B cell (primary cell): ENCODE measurements around the gene TRNT1. TPM values are rescaled to one million over a fixed set of nuclear protein-coding genes. Genes with fewer than 3 reads are reported as not detected.

Source experiments
- ATAC-seq: fragments of 200-7000 bp; cut with Tn5 transposase; one replicate; pipeline ENCODE4 v1.10.0; 2021; ENCODE audit warnings: low read depth, mild to moderate bottlenecking, moderate number of reproducible peaks, moderate library complexity
- CTCF ChIA-PET: fragments of 350-600 bp; sonication (Branson Sonifier 250); formaldehyde crosslinking; loops from one replicate; lab custom pipeline; 2021; ENCODE audit warnings: antibody characterized with exemption, inconsistent platforms; lab: Charles Lee
- POLR2A ChIA-PET: fragments of 350-600 bp; sonication (Branson Sonifier 250); formaldehyde crosslinking; loops from one replicate; lab custom pipeline; 2021; ENCODE audit warnings: antibody characterized with exemption; lab: Charles Lee
- DNase-seq: peaks from one replicate; pipeline ENCODE4 v3.0.0; 2013
- H2AFZ ChIP-seq: 2 replicates; pipeline ENCODE4 v1.6.1; 2012; ENCODE audit warnings: mild to moderate bottlenecking, low read depth, low read length; ENCODE audit not compliant: insufficient read depth, poor library complexity, severe bottlenecking
- H3K27ac ChIP-seq, 2 donors: 1 replicate in 1 of 2; 2 replicates in 1 of 2; pipeline ENCODE4 v1.5.1; 2012 to 2013; ENCODE audit warnings: low read length in 2 of 2, mild to moderate bottlenecking in 2 of 2, moderate library complexity in 1 of 2
- H3K27me3 ChIP-seq, 4 experiments: fragments of 200-600 bp in 1 of 4; sonication (generic) in 1 of 4; replicated peaks in 1 of 4; 1 replicate in 2 of 4; 2 replicates in 2 of 4; pipeline versions ENCODE4 v1.6.1 to v1.7.0; 2013 to 2016; ENCODE audit warnings: low read length in 3 of 4, mild to moderate bottlenecking in 2 of 4, mixed read lengths in 1 of 4, moderate library complexity in 1 of 4; ENCODE audit not compliant: insufficient read depth in 4 of 4, control insufficient read depth in 3 of 4; ENCODE audit errors: control extremely low read depth in 1 of 4
- H3K36me3 ChIP-seq, 2 experiments: replicated peaks in 1 of 2; 1 replicate in 1 of 2; 2 replicates in 1 of 2; pipeline versions ENCODE4 v1.6.1 to v1.7.1; 2013; ENCODE audit warnings: low read length in 1 of 2; ENCODE audit not compliant: insufficient read depth in 2 of 2, control insufficient read depth in 1 of 2; ENCODE audit errors: control extremely low read depth in 1 of 2, extremely low read depth in 1 of 2
- H3K4me1 ChIP-seq, 2 donors: fragments of 200-600 bp in 1 of 2; sonication (generic) in 1 of 2; 1 replicate in 1 of 2; 2 replicates in 1 of 2; pipeline versions ENCODE4 v1.5.1 to v1.6.1; 2013 to 2017; ENCODE audit warnings: low read length in 2 of 2; ENCODE audit not compliant: control insufficient read depth in 2 of 2, insufficient read depth in 2 of 2
- H3K4me2 ChIP-seq: replicated peaks from 2 replicates; pipeline ENCODE3; 2012; ENCODE audit warnings: mild to moderate bottlenecking, low read depth, low read length; ENCODE audit not compliant: poor library complexity, severe bottlenecking
- H3K4me3 ChIP-seq, 5 experiments: fragments of 200-600 bp in 1 of 5; sonication (generic) in 1 of 5; 1 replicate in 3 of 5; 2 replicates in 2 of 5; pipeline versions ENCODE4 v1.5.1 to v1.7.0; 2011 to 2016; ENCODE audit warnings: low read length in 4 of 5, mild to moderate bottlenecking in 4 of 5, low read depth in 2 of 5, control low read depth in 1 of 5, moderate library complexity in 1 of 5; ENCODE audit not compliant: insufficient read depth in 1 of 5; ENCODE audit errors: control extremely low read depth in 1 of 5, extremely low read depth in 1 of 5
- H3K79me2 ChIP-seq: fragments of 200-600 bp; sonication (generic); one replicate; pipeline ENCODE4 v1.6.0; 2016; ENCODE audit warnings: low read length; ENCODE audit not compliant: control insufficient read depth, insufficient read depth
- H3K9ac ChIP-seq: fragments of 200-600 bp; sonication (generic); 2 replicates; pipeline ENCODE4 v1.6.1; 2017; ENCODE audit warnings: mild to moderate bottlenecking, low read length, moderate library complexity
- H3K9me3 ChIP-seq, 3 donors: one replicate each; pipeline versions ENCODE4 v1.6.1 to v1.7.1; 2013; ENCODE audit warnings: low read length in 2 of 3; ENCODE audit not compliant: control insufficient read depth in 2 of 3, insufficient read depth in 1 of 3; ENCODE audit errors: control extremely low read depth in 1 of 3
- H4K20me1 ChIP-seq: 2 replicates; pipeline ENCODE4 v1.6.0; 2012; ENCODE audit warnings: mild to moderate bottlenecking, low read length; ENCODE audit not compliant: insufficient read depth, control insufficient read depth, poor library complexity, severe bottlenecking
- H3K27ac Mint-ChIP-seq: one replicate; pipeline ENCODE4 v1.8.0; 2021; ENCODE audit warnings: mixed read lengths
- H3K27me3 Mint-ChIP-seq: one replicate; pipeline ENCODE4 v1.8.0; 2021; ENCODE audit warnings: mixed read lengths
- H3K4me1 Mint-ChIP-seq: one replicate; pipeline ENCODE4 v1.8.0; 2021; ENCODE audit warnings: mixed read lengths
- H3K4me3 Mint-ChIP-seq: one replicate; pipeline ENCODE4 v1.8.0; 2021; ENCODE audit warnings: mixed read lengths
- H3K9me3 Mint-ChIP-seq: one replicate; pipeline ENCODE4 v1.8.0; 2022; ENCODE audit warnings: mixed read lengths; ENCODE audit not compliant: insufficient read depth
- EZH2 ChIP-seq: IDR thresholded peaks from 2 replicates; pipeline ENCODE4 v1.6.1; 2012; ENCODE audit warnings: borderline replicate concordance, low read depth, mild to moderate bottlenecking, moderate library complexity, low read length; ENCODE audit not compliant: insufficient read depth, poor library complexity, severe bottlenecking
- WGBS: methylation state at CpG from one replicate; pipeline ENCODE4 v1.1.5; 2013; ENCODE audit warnings: missing lambda C conversion rate; ENCODE audit not compliant: insufficient coverage; 5-methylcytosine and 5-hydroxymethylcytosine counted together
- intact Hi-C: fragments of 100-400 bp; cut with micrococcal nuclease; formaldehyde crosslinking; loops from one replicate; pipeline ENCODE4 v1.10.0; 2022
- polyA plus RNA-seq: library from polyadenylated mRNA; depleted of rRNA; stranded (reverse); fragments of >200 nt; gene quantifications from 2 replicates; pipeline ENCODE4 v1.2.3, GENCODE V29; 2012
- total RNA-seq, 2 donors: library from RNA; stranded (reverse); fragments of 120-200 nt in 1 of 2; gene quantifications; 1 replicate in 1 of 2; 2 replicates in 1 of 2; pipeline versions ENCODE4 v1.2.3 to v1.2.4, GENCODE V29; 2013 to 2022
- TF ChIP-seq, protein P1 (sequence below): fragments of 200-600 bp; IDR thresholded peaks from one replicate; pipeline ENCODE4 v1.8.0; 2022; ENCODE audit warnings: antibody characterized with exemption, mild to moderate bottlenecking

Gene TRNT1
- total and polyA plus RNA-seq, 2 donors (not counting 1 experiment from before 2014, with no cell fraction given), result 4.5 to 40.6 TPM

DNA sequence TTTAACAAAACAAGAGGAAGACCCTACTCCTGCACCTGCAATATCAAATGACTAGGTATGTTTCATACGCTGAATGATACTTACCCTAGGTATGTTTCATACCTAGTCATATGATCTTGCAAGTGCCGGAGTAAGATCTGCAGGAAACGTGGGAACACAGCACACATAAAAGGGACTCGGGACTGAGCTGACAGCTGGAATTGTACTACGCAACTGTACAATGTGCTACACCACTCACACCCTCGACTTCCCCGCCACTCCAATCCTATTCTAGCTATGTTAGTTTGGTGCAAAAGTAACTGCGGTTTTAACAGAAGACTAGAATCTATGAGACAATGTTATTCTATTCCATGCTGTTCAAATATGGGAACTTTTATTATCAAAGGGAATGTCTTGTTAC lies 30.7 kb downstream of the TRNT1 start:
- Histone ChIP-seq H3K9me3 (no peaks in the 10 kb centered on the region), H3K4me3 (no peak overlapping the region), H3K4me1 (no peaks in the 10 kb centered on the region), H3K36me3 (peaks cover 16 to 91% of the 10 kb centered on the region in 2 experiments), H2AFZ (no peak overlapping the region), H3K79me2 (peaks cover 2% of the 10 kb centered on the region), H3K27ac (no peak overlapping the region), H3K27me3 (no peaks in the 10 kb centered on the region), H3K9ac (no peak overlapping the region), H4K20me1 (peaks cover 13% of the 10 kb centered on the region), H3K4me2 (no peak overlapping the region)
- no peak for ATAC-seq
- Mint-ChIP-seq H3K4me3 (no peak overlapping the region), H3K27ac (no peak overlapping the region), H3K27me3 (no peaks in the 10 kb centered on the region), H3K4me1 (no peaks in the 10 kb centered on the region), H3K9me3 (no peaks in the 10 kb centered on the region)
- TF ChIP-seq EZH2, result no peak
- TF ChIP-seq, protein P1, sequence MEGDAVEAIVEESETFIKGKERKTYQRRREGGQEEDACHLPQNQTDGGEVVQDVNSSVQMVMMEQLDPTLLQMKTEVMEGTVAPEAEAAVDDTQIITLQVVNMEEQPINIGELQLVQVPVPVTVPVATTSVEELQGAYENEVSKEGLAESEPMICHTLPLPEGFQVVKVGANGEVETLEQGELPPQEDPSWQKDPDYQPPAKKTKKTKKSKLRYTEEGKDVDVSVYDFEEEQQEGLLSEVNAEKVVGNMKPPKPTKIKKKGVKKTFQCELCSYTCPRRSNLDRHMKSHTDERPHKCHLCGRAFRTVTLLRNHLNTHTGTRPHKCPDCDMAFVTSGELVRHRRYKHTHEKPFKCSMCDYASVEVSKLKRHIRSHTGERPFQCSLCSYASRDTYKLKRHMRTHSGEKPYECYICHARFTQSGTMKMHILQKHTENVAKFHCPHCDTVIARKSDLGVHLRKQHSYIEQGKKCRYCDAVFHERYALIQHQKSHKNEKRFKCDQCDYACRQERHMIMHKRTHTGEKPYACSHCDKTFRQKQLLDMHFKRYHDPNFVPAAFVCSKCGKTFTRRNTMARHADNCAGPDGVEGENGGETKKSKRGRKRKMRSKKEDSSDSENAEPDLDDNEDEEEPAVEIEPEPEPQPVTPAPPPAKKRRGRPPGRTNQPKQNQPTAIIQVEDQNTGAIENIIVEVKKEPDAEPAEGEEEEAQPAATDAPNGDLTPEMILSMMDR, result no peak
- no peak for DNase-seq
- intact Hi-C loops, result no loop called here
- ChIA-PET POLR2A (no interaction called here), CTCF (no interaction called here)
- 90% methylated on average over 2 of the region's 8 CpGs for WGBS

DNA sequence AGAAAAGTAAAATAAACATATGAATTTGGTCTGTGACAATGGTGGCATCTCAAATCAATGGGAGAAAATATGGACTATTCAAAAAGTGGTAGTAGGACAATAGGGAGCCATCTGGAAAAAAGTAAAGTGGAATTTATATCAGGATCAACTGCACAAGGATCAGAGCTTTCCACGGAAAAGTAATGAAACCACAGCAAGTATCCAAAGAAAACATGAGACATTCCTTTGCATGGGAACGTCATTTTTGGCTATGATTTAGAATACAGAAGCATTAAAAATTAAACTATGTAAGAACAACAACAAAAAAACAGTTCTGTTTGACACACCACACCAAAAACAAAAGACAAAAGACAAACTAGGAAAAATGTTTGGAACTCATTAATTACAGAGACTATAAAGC lies 34.1 kb downstream of the TRNT1 start:
- Histone ChIP-seq H3K4me2 (no peak overlapping the region), H3K27me3 (no peaks in the 10 kb centered on the region), H3K4me1 (no peaks in the 10 kb centered on the region), H3K36me3 (peaks cover 1 to 91% of the 10 kb centered on the region in 2 experiments), H3K27ac (no peak overlapping the region), H3K9me3 (no peaks in the 10 kb centered on the region), H3K4me3 (no peak overlapping the region), H3K9ac (no peak overlapping the region), H3K79me2 (peaks cover 6% of the 10 kb centered on the region), H2AFZ (no peak overlapping the region), H4K20me1 (peaks cover 22% of the 10 kb centered on the region)
- POLR2A ChIA-PET, result no interaction called here
- CTCF ChIA-PET, result interaction anchor here (1.1 kb wide), 2 partner anchors 11 to 1111 kb away, joined by 3 to 5 read pairs; no protein-coding TSS in a partner anchor
- no CpG with 5 or more reads among the region's 2 CpGs for WGBS
- Mint-ChIP-seq H3K4me3 (no peak overlapping the region), H3K27me3 (no peaks in the 10 kb centered on the region), H3K27ac (no peak overlapping the region), H3K9me3 (no peaks in the 10 kb centered on the region), H3K4me1 (no peaks in the 10 kb centered on the region)
- intact Hi-C loops, result no loop called here
- ATAC-seq (no peak), DNase-seq (no peak)
- TF ChIP-seq, protein P1, result no peak
- no peak for TF ChIP-seq EZH2
